GM23338 (cell line): ENCODE measurements around the gene KIF6. TPM values are rescaled to one million over a fixed set of nuclear protein-coding genes. Genes with fewer than 3 reads are reported as not detected.

Source experiments
- ATAC-seq: fragments of 200-7000 bp; cut with Tn5 transposase; 3 replicates; pipeline ENCODE4 v1.9.1; 2020
- DNase-seq: peaks from one replicate; pipeline ENCODE4 v3.0.0-alpha.2; 2015; ENCODE audit warnings: low spot score
- H2AFZ ChIP-seq: fragments of 200-600 bp; sonication (generic); 2 replicates; pipeline ENCODE4 v1.8.0; 2016; ENCODE audit warnings: antibody characterized with exemption, mild to moderate bottlenecking, moderate library complexity
- H3F3A ChIP-seq: fragments of 200-600 bp; sonication (generic); replicated peaks from 2 replicates; pipeline ENCODE4 v1.8.0; 2017; ENCODE audit warnings: antibody characterized with exemption, mixed run types, low read depth
- H3K27ac ChIP-seq: fragments of 200-600 bp; sonication (generic); 2 replicates; pipeline ENCODE4 v1.6.1; 2016; ENCODE audit warnings: low read depth
- H3K27me3 ChIP-seq: fragments of 200-600 bp; sonication (generic); 2 replicates; pipeline ENCODE4 v1.8.0; 2016; ENCODE audit warnings: mild to moderate bottlenecking, mixed run types, moderate library complexity; ENCODE audit not compliant: insufficient read depth
- H3K36me3 ChIP-seq: fragments of 200-600 bp; sonication (generic); 2 replicates; pipeline ENCODE4 v1.8.0; 2016; ENCODE audit warnings: mild to moderate bottlenecking; ENCODE audit not compliant: insufficient read depth
- H3K4me1 ChIP-seq: fragments of 200-600 bp; sonication (generic); 2 replicates; pipeline ENCODE4 v1.8.0; 2016; ENCODE audit warnings: mild to moderate bottlenecking, moderate library complexity; ENCODE audit not compliant: insufficient read depth
- H3K4me2 ChIP-seq: fragments of 200-600 bp; sonication (generic); 2 replicates; pipeline ENCODE4 v1.7.1; 2017; ENCODE audit warnings: mixed run types
- H3K4me3 ChIP-seq: fragments of 200-600 bp; sonication (generic); 2 replicates; pipeline ENCODE4 v1.6.1; 2016; ENCODE audit warnings: mixed run types
- H3K79me2 ChIP-seq: fragments of 200-600 bp; sonication (generic); replicated peaks from 2 replicates; pipeline ENCODE4 v1.8.0; 2017; ENCODE audit warnings: mild to moderate bottlenecking; ENCODE audit not compliant: insufficient read depth
- H3K9me2 ChIP-seq: fragments of 200-600 bp; sonication (generic); 2 replicates; pipeline ENCODE4 v1.8.0; 2017; ENCODE audit not compliant: insufficient read depth
- H4K20me1 ChIP-seq: fragments of 200-600 bp; sonication (generic); replicated peaks from 2 replicates; pipeline ENCODE4 v1.8.0; 2017; ENCODE audit warnings: mild to moderate bottlenecking; ENCODE audit not compliant: insufficient read depth
- H3K27ac Mint-ChIP-seq: 2 replicates; pipeline ENCODE4 v1.8.0; 2020; ENCODE audit warnings: inconsistent platforms, mild to moderate bottlenecking, moderate library complexity, mixed read lengths
- H3K27me3 Mint-ChIP-seq: 3 replicates; pipeline ENCODE4 v1.8.0; 2022; ENCODE audit warnings: low read depth, mild to moderate bottlenecking, moderate library complexity, mixed read lengths, inconsistent platforms; ENCODE audit not compliant: insufficient read depth, poor library complexity
- H3K36me3 Mint-ChIP-seq: 3 replicates; pipeline ENCODE4 v1.8.0; 2021; ENCODE audit warnings: low read depth, mild to moderate bottlenecking, inconsistent platforms, moderate library complexity, mixed read lengths
- H3K4me1 Mint-ChIP-seq: 3 replicates; pipeline ENCODE4 v1.8.0; 2020; ENCODE audit warnings: mild to moderate bottlenecking, inconsistent platforms, mixed read lengths
- H3K4me3 Mint-ChIP-seq: 3 replicates; pipeline ENCODE4 v1.8.0; 2021; ENCODE audit warnings: moderate library complexity, mild to moderate bottlenecking, inconsistent platforms, mixed read lengths
- H3K9me3 Mint-ChIP-seq: 3 replicates; pipeline ENCODE4 v1.8.0; 2020; ENCODE audit warnings: moderate library complexity, mild to moderate bottlenecking, inconsistent platforms, mixed read lengths
- CREB1 ChIP-seq: fragments of 250-450 bp; sonication (Bioruptor Pico); IDR thresholded peaks from 2 replicates; pipeline ENCODE4 v1.5.0; 2020; ENCODE audit warnings: low read depth, mild to moderate bottlenecking, moderate library complexity
- EZH2 ChIP-seq: fragments of 200-600 bp; sonication (generic); IDR thresholded peaks from one replicate; pipeline ENCODE4 v1.8.0; 2017; ENCODE audit warnings: antibody characterized with exemption, mild to moderate bottlenecking, low read depth; ENCODE audit not compliant: unreplicated experiment
- EZH2phosphoT487 ChIP-seq: fragments of 200-600 bp; sonication (generic); IDR thresholded peaks from one replicate; pipeline ENCODE4 v1.8.1; 2018; ENCODE audit warnings: antibody characterized with exemption; ENCODE audit not compliant: unreplicated experiment
- NANOG ChIP-seq: IDR thresholded peaks from 2 replicates; pipeline ENCODE4 v1.6.1; 2016; ENCODE audit warnings: antibody characterized with exemption, borderline replicate concordance
- POLR2AphosphoS5 ChIP-seq: IDR thresholded peaks from 2 replicates; pipeline ENCODE4 v1.6.1; 2016; ENCODE audit warnings: antibody characterized with exemption, low read depth
- ZNF114 ChIP-seq: fragments of 250-450 bp; sonication (Bioruptor Pico); IDR thresholded peaks from 2 replicates; pipeline ENCODE4 v1.5.0; 2020; ENCODE audit warnings: mild to moderate bottlenecking, moderate library complexity
- polyA plus RNA-seq: library from polyadenylated mRNA; unstranded; fragments of >200 nt; fragmentation: Nextera tagmentation; extraction: Ambion mirVana; gene quantifications from 2 replicates; pipeline ENCODE4 v1.2.1, GENCODE V29; 2016
- total RNA-seq: library from RNA; depleted of rRNA; stranded (reverse); fragments of >200 nt; shearing (Covaris generic); gene quantifications from 2 replicates; pipeline ENCODE4 v1.2.3, GENCODE V29; 2014
- TF ChIP-seq, protein P1 (sequence below): IDR thresholded peaks from 2 replicates; pipeline ENCODE4 v1.6.1; 2016; ENCODE audit warnings: antibody characterized with exemption
- TF ChIP-seq, protein P2 (sequence below): fragments of 250-450 bp; sonication (Bioruptor Pico); IDR thresholded peaks from 2 replicates; pipeline ENCODE4 v1.5.0; 2020; ENCODE audit warnings: mild to moderate bottlenecking, moderate library complexity
- TF ChIP-seq, protein P3 (sequence below): IDR thresholded peaks from one replicate; pipeline ENCODE4 v1.6.1; 2018; ENCODE audit warnings: antibody characterized with exemption; ENCODE audit not compliant: unreplicated experiment

Gene KIF6
- total and polyA plus RNA-seq, 2 experiments from 2014 or later = 0.87 to 1.7 TPM

DNA sequence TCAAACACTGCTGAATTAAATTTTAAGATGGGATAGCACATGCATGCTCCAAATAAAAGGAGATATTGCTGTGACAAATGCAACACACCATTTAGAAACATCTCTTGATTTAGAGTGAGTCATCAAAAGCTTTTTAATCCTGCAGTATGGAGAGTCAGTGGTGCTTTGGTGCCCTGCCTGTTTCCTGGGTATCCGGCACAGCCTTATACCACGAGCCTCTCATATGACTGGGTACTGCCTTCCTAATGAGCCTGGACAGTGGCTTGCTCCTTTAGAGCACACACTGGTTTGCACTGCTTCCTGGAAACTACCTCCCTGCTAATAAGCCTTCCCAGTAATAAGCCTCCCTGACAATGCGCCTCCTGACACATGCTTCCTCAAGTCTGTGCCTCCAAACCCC, 337.4 kb downstream of the KIF6 start:
- Histone ChIP-seq H3K4me3 (no peak overlapping the region), H3K4me2 (no peak overlapping the region), H3K79me2 (no peaks in the 10 kb centered on the region), H3K4me1 (no peaks in the 10 kb centered on the region), H4K20me1 (no peaks in the 10 kb centered on the region), H3K27me3 (no peaks in the 10 kb centered on the region), H2AFZ (no peak overlapping the region), H3K36me3 (no peaks in the 10 kb centered on the region), H3K9me2 (no peaks in the 10 kb centered on the region), H3K27ac (no peak overlapping the region), H3F3A (no peaks in the 10 kb centered on the region)
- H3K4me3 Mint-ChIP-seq = no peak overlapping the region
- no peaks in the 10 kb centered on the region for H3K4me1 Mint-ChIP-seq
- DNase-seq = no peak
- TF ChIP-seq NANOG = no peak
- TF ChIP-seq ZNF114 (CRISPR knock-in tag) = no peak
- TF ChIP-seq POLR2AphosphoS5 = no peak
- TF ChIP-seq, protein P1, sequence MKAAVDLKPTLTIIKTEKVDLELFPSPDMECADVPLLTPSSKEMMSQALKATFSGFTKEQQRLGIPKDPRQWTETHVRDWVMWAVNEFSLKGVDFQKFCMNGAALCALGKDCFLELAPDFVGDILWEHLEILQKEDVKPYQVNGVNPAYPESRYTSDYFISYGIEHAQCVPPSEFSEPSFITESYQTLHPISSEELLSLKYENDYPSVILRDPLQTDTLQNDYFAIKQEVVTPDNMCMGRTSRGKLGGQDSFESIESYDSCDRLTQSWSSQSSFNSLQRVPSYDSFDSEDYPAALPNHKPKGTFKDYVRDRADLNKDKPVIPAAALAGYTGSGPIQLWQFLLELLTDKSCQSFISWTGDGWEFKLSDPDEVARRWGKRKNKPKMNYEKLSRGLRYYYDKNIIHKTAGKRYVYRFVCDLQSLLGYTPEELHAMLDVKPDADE = no peak
- no peak for TF ChIP-seq CREB1 (CRISPR knock-in tag)
- TF ChIP-seq, protein P2, sequence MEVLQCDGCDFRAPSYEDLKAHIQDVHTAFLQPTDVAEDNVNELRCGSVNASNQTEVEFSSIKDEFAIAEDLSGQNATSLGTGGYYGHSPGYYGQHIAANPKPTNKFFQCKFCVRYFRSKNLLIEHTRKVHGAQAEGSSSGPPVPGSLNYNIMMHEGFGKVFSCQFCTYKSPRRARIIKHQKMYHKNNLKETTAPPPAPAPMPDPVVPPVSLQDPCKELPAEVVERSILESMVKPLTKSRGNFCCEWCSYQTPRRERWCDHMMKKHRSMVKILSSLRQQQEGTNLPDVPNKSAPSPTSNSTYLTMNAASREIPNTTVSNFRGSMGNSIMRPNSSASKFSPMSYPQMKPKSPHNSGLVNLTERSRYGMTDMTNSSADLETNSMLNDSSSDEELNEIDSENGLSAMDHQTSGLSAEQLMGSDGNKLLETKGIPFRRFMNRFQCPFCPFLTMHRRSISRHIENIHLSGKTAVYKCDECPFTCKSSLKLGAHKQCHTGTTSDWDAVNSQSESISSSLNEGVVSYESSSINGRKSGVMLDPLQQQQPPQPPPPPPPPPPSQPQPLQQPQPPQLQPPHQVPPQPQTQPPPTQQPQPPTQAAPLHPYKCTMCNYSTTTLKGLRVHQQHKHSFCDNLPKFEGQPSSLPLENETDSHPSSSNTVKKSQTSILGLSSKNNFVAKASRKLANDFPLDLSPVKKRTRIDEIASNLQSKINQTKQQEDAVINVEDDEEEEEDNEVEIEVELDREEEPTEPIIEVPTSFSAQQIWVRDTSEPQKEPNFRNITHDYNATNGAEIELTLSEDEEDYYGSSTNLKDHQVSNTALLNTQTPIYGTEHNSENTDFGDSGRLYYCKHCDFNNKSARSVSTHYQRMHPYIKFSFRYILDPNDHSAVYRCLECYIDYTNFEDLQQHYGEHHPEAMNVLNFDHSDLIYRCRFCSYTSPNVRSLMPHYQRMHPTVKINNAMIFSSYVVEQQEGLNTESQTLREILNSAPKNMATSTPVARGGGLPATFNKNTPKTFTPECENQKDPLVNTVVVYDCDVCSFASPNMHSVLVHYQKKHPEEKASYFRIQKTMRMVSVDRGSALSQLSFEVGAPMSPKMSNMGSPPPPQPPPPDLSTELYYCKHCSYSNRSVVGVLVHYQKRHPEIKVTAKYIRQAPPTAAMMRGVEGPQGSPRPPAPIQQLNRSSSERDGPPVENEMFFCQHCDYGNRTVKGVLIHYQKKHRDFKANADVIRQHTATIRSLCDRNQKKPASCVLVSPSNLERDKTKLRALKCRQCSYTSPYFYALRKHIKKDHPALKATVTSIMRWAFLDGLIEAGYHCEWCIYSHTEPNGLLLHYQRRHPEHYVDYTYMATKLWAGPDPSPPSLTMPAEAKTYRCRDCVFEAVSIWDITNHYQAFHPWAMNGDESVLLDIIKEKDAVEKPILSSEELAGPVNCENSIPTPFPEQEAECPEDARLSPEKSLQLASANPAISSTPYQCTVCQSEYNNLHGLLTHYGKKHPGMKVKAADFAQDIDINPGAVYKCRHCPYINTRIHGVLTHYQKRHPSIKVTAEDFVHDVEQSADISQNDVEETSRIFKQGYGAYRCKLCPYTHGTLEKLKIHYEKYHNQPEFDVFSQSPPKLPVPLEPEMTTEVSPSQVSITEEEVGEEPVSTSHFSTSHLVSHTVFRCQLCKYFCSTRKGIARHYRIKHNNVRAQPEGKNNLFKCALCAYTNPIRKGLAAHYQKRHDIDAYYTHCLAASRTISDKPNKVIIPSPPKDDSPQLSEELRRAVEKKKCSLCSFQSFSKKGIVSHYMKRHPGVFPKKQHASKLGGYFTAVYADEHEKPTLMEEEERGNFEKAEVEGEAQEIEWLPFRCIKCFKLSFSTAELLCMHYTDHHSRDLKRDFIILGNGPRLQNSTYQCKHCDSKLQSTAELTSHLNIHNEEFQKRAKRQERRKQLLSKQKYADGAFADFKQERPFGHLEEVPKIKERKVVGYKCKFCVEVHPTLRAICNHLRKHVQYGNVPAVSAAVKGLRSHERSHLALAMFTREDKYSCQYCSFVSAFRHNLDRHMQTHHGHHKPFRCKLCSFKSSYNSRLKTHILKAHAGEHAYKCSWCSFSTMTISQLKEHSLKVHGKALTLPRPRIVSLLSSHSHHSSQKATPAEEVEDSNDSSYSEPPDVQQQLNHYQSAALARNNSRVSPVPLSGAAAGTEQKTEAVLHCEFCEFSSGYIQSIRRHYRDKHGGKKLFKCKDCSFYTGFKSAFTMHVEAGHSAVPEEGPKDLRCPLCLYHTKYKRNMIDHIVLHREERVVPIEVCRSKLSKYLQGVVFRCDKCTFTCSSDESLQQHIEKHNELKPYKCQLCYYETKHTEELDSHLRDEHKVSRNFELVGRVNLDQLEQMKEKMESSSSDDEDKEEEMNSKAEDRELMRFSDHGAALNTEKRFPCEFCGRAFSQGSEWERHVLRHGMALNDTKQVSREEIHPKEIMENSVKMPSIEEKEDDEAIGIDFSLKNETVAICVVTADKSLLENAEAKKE (CRISPR knock-in tag) = no peak
- no peak for TF ChIP-seq EZH2phosphoT487
- TF ChIP-seq, protein P3, sequence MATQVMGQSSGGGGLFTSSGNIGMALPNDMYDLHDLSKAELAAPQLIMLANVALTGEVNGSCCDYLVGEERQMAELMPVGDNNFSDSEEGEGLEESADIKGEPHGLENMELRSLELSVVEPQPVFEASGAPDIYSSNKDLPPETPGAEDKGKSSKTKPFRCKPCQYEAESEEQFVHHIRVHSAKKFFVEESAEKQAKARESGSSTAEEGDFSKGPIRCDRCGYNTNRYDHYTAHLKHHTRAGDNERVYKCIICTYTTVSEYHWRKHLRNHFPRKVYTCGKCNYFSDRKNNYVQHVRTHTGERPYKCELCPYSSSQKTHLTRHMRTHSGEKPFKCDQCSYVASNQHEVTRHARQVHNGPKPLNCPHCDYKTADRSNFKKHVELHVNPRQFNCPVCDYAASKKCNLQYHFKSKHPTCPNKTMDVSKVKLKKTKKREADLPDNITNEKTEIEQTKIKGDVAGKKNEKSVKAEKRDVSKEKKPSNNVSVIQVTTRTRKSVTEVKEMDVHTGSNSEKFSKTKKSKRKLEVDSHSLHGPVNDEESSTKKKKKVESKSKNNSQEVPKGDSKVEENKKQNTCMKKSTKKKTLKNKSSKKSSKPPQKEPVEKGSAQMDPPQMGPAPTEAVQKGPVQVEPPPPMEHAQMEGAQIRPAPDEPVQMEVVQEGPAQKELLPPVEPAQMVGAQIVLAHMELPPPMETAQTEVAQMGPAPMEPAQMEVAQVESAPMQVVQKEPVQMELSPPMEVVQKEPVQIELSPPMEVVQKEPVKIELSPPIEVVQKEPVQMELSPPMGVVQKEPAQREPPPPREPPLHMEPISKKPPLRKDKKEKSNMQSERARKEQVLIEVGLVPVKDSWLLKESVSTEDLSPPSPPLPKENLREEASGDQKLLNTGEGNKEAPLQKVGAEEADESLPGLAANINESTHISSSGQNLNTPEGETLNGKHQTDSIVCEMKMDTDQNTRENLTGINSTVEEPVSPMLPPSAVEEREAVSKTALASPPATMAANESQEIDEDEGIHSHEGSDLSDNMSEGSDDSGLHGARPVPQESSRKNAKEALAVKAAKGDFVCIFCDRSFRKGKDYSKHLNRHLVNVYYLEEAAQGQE = no peak
- TF ChIP-seq EZH2 = no peak
- H3K9me3 Mint-ChIP-seq = no peaks in the 10 kb centered on the region
- H3K27ac Mint-ChIP-seq = no peak overlapping the region
- no peak for ATAC-seq
- H3K27me3 Mint-ChIP-seq = no peaks in the 10 kb centered on the region
- no peaks in the 10 kb centered on the region for H3K36me3 Mint-ChIP-seq
